GM21576 (cell line): Measurements from ENCODE around the gene OPTN.
A peak's percentile ranks its signal among the peaks of the same experiment; 100 is the strongest.
"Not testable (repeated sequence)": the region's sequence is repeated elsewhere in the genome, so short reads cannot be mapped to it uniquely, and the experiment has no call there.

Experiments used
- ATAC-seq: cut with Tn5 transposase; IDR thresholded peaks from one replicate; pipeline ENCODE4 v1.9.1; 2021; ENCODE audit warnings: mild to moderate bottlenecking, moderate library complexity; ENCODE audit not compliant: unreplicated experiment

Gene OPTN

DNA sequence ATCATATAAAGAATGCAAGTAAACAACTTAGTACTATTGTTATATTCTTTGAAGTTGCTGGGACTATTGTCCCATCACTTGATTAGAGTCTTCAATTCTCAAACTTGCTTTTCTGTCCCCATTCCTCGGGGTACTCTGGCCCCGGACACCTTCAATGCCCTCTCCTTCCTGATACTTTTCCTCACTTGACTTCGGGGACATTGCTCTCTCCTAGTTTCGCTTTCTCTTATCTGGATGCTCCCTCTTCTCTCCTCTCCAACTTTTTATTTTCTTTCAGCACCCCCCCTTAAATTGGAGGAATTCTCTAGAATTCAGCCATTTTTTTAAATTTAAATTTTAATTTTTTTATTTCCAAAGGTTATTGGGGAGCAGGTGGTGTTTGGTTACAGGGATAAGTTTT, 10.6 kb upstream of the OPTN start:
- ATAC-seq = no peak

DNA sequence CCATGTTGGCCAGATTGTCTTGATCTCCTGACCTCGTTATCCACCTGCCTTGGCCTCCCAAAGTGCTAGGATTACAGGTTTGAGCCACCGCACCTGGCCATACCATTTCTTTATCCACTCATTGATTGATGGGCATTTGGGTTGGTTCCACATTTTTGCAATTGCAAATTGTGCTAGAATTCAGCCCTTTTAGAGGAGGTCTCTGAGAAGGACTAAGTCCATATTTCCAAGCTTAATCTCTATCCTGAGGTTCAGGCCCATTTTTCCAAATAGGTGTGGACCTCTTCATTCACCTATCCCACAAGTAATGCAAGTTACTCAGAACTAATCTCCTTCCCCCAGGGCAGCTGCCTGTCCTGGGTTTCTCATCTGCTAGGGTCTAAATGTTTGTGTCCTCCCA, 9.7 kb upstream of the OPTN start:
- no peak for ATAC-seq

DNA sequence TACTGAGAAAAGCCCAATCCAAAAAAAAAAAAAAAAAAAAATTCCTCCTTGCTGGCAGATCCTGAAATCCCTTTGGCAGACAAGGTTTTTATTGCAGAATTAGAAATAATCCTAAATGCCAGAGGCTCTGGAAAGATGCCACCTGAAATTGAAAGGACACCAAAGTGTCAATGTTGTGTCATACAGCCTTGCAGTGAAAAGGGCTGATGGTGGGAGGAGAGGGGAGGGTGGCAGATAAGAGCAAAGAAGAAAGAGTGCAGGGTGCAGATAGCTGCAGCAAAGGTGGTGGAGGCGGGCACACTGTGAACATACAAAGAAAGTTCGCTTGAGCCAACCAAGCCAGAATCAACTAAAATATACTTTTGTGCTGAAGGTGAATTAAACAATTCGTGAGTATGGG, 8.2 kb upstream of the OPTN start:
- ATAC-seq = no peak

DNA sequence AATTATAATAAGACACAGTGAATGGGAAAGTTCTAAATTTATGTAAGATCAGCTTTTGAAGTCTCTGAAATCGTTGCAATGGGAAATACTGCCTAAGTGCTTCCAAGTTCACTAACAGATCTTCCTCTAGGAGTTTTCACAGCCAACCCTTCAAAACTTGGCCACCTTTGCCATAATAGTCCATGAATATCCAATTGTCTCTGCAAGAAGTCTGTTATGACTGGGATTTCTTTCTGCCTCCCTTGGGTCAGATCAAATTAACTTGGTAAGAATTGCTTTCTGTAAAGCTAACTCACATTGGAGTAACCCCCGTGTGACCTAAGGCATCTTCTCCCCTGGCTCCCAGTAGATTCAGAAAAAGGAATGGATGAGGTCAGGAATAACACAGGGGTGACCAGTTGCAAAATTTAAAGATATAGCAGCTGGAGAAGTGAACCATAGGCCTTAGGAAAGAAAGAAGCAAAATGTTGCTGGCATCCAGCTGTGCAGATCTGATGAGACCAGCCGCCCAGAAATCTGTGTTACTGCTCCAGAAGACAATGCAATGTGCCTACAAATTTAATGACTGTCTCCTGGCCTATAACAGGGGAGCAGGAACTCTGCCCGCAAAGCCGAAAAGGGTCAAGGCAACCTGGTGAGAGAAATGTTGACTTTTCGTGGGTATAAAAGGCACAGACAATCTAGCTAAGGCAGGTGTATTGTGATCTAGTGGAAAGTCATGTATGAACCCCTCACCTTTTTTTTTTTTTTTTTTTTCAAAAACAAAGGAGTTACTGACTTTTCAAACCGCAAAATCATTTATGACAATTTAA, 7.5 kb upstream of the OPTN start:
- no peak for ATAC-seq

DNA sequence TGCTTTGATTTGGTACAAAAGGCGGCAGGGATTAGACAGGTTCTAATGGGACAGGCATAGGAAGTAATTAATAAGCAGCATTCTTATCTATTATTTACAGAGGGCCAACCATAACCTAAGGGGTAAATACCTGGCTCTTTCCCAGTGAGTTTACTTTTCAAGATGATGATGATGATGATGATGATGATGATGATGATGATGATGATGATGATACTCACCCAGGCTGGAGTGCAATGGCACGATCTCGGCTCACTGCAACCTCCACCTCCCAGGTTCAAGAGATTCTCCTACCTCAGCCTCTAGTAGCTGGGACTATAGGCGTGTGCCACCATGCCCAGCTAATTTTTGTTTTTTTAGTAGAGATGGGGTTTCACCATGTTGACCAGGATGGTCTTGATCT, 5.9 kb upstream of the OPTN start:
- not testable (repeated sequence) for ATAC-seq

DNA sequence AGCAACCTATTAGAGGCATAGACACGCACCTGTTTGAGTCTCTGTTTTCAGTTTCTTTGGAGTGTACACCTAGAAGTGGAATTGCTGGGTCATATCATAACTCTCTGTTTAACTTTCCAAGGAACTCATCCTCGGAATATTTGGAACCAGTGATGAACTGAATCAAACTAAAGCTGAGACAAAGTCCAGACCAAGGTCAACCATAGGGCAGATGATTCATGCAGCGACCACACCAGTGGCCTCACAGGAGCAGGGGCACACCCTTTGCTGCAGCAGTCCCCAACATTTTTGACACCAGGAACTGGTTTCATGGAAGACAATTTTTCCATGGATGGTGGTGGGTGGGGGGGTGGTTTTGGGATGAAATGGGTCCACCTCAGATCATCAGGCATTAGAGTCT, 4.9 kb upstream of the OPTN start:
- ATAC-seq = no peak

DNA sequence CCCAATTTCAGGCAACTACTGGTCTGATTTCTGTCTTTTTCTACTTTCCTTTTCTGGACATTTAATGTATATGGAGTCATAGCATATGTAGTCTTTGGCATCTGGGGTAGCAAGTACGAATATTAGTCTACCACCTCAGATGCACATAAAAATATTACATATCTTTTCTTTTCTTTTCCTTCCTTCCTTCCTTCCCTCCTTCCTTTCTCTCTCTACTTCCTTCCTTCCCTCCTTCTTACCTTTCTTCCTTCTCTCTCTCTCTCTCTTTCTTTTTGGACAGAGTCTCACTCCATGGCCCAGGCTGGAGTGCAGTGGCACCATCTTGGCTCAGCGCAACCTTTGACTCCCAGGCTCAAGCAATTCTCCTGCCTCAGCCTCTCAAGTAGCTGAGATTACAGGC, 4.0 kb upstream of the OPTN start:
- no peak for ATAC-seq

DNA sequence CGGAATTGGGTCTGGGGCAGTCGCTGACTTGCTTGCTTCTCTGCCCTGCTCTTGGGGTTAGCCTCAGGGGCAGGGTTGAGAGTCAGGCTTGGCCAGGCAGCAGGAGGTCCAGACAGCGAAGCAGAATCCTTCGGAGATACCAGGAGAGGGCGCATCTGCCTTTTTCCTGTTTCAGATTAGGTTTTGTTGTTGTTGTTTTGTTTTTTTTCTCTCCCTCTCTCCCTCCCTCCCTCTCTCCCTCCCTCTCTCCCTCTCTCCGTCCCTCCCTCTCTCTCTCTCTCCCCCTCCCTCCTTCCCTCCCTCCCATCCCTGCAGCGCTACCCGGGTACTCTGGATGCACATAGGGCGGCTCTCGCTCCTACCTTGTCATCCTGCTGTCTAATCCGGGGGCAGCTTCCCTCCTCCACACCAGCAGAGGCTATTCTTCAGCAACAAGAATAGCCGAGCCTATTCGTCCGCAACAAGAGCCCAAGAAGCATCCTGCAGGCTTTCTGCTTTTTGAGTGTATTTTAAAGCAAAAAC, 758 bp upstream of the OPTN start:
- ATAC-seq = peak; percentile 41

DNA sequence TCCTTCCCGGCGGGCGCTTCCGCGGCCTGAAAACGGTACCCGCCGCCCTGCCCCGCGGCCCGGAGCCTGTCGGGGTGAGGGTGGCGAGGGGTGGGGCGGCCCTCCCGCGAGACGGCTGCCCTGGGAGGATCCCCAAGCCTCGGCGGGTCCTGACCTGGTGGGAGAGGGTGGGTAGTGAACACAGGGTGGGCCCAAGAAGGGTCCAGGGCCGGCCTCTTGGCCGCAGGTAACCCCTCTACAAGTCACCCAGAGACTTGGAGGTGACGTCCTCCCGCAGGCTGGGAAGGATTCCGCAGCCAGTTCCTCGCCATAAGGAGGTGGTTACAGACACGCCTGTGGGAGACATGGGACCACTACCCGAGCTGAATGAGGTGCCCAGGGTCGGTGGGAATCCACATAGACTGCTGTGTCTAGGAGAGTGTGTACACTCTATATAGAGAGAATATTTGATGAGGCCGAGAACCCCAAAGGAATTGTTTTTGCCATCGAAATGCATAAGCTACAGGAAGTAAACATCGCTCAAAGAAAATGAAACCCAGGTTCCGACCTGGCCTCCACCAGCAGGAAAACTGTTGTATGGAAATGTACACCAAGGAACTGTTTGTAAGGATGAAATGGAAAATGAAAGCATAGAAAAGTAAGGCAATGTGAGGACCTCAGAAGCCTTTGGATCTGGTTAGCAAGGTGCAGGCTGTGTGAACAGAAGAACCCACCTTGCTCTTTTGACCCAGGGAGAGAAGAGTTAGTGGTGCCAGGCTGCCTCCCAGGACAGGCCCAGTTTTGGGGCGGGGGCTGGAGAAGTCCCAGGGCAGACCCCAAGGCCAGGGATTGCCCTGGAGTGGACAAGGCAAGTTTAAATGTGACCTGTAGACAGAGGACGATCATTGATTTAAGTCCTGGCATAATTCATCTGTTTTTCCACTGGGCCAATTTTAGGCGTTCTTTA, 659 bp downstream of the OPTN start:
- peak; percentile 3 for ATAC-seq

DNA sequence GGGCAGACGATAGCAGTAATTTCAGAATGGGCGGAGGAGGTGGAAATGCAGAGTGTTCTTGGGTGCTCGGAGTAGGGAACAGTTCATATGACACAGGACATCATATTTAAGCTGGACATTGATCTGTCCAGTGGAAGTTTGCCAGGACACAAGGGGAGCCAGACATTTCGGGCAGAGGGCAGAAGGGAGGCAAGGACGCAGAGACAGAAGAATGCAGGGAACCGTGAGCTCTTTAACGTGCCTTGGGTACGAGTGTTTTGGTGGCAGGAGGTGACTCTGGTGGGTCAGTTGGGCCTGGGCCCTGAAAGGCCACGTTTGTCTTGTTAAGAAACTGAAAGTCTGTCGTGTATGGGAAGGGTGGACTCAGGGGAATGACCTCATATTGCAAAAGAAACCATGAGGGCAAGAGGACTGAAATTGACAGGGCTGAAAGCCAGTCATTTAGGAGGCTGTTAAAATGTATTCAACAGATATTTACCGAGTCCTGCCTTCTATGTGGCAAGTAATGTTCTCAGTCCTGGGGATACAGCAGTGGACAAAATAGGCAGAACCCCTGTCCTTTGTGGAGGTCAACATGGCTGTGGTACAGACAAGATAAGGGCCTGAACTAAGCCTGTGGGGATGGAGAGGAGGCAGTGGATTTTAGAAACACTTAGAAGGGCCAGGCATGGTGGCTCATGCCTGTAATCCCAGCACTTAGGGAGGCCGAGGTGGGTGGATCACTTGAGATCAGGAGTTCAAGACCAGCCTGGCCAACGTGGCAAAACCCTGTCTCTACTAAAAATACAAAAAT, 2.2 kb downstream of the OPTN start:
- no peak for ATAC-seq

DNA sequence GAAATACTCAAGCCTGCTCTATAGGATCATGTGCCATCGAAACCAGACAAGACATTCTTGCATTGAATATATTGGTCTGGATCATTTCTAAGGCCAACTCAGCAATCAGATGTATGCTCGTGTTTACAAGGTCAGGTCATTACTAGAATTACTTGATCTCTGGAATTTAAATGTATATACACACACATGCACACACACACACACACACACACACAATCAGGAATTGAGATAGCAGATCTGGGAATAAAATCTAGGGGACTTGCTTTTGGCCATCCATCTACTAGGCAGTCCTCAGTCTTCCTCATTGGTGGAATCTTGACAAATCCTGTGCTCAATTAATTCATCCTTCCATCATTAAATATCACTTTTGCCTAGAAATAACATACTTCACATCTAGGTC, 3.6 kb downstream of the OPTN start:
- no peak for ATAC-seq

DNA sequence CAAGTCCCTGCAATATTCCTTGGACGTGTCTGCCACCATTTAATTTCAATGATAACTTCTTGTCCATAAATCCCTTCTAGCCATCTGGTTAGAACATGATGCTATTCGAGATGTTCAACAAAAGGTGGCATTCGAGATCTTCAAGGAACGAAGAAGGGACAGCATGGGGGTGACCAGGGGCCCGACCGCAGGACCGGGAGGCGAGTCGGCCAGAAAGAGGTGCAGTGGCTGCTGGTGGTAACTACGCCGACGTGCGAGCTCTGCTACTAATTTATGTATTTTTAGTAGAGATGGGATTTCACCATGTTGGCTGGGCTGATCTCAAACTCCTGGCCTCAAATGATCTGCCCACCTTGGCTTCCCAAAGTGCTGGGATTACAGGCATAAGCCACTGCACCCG, 4.7 kb downstream of the OPTN start:
- ATAC-seq = no peak

DNA sequence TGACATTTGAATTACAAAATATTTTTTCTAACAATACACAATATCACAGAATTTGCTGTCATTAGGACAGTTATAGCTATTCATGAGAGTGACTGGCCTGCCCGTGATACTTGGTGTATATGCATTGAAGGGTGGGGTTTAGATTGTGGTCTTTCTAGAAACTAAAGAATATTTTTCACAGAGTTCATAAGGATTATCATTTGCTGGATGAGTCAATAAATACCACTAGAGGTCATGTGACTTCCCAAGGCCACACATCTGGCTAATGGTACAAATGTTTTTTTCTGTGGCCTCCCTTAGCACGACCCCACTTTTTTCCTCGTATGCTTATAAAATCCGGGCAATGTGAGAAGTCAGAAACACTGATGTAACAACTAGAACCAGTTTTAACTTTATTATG, 5.2 kb downstream of the OPTN start:
- ATAC-seq = no peak

DNA sequence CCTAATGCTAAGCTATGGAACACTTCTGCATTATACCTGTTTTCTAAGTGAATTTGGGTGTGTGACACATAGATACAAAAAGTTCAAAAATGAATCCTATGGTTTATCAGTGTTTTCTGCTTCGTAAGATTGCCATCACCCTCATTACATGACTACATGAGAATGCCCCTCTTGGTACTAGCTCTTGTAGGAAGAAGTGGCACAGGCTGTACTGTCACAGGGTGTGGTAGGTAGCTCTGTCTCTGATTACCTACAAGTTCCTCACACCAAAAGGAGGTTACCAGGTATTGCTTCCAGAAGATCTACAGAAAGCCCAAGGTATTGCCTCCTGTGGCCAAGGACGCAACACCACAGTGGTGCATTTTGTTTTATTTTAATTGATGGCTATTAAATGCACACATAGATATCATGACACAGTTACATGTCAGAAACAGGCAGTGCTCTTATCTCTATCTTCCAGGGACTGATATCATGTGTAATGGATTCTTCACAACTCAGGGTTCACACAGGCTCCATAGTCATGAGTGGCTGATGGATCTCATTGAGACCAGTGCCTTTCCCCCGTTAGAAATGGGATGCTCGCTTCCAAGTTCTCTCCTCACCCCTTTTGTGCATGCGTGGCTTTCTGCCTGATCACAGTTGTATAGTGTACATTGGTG, 6.6 kb downstream of the OPTN start:
- ATAC-seq = no peak

DNA sequence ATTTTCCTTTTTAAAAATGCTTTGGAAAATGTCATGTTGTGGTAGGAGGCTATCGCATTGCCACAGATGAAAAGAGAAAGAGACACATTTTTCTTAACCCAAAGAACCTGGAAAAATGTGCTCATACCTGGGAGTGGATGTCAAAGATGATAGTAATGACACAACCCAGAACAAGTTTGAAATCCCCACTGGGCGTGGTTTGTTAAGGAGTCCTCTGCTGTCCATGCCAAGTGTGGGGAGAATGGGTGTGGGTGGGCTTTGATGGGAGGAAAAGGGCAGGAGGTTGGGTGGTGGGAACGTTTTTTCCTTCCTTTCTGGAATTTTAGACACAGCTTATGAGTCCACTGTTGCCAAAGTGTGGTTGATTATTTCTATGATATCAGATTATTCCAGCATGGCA, 10.9 kb downstream of the OPTN start:
- ATAC-seq = no peak

DNA sequence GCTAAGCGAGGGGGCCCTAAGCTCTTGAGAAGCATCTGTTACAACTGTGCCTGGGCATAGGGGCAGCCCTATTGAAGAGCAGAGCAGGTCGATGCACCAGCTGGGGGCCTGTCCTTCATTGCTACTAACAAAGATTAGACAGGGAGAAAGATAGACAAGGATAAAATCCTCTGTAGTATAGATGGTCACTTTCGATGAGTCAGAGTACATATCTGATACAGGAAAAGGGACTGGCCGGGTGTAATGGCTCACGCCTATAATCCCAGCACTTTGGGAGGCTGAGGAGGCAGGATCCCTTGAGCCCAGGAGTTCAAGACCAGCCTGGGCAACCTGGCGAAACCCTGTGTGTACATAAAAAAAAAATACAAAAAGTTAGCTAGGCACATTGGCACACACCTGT, 13.6 kb downstream of the OPTN start:
- no peak for ATAC-seq

DNA sequence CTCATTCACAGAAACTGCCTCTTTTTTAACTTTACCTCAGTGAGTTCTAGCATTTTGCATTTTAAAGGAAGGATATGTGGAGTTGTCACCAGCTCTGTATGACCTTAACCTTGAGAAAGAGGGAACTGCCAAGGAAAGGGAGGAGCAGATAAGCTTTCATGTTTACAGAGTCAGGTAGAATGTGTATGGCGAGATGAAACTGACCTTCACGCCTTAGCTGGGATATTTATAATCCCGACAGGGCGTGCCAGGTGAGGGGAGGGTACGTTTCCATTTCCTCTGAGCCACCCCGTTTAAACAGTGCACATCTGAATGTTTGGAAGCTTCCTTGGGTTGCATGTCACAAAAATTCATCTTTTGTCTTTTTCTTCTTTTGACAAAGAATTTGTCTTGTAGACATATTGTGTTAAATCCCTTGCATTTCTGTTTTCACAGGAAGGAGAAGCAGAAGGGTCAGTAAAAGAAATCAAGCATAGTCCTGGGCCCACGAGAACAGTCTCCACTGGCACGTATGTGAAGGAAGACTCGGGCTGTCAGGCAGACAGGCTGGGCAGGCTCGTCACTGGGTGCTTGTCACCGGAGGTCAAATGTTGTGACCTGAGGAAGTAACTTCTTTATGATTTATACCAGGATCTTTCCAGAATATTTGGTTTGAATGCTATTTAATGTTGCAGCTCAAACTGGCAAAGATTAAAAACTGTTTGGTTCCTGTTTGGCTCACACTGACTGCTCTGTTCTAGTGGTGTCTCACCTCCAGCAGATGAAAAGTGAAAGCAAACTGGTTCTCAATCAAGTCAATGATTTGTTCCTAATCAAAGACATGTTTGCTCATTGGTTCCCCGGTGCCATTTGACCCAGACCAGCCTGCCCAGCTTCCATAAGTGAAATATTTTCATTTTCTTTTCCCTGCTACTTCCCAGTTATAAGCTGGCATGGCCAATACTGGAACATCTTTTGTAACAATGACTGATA, 16.2 kb downstream of the OPTN start:
- no peak for ATAC-seq

DNA sequence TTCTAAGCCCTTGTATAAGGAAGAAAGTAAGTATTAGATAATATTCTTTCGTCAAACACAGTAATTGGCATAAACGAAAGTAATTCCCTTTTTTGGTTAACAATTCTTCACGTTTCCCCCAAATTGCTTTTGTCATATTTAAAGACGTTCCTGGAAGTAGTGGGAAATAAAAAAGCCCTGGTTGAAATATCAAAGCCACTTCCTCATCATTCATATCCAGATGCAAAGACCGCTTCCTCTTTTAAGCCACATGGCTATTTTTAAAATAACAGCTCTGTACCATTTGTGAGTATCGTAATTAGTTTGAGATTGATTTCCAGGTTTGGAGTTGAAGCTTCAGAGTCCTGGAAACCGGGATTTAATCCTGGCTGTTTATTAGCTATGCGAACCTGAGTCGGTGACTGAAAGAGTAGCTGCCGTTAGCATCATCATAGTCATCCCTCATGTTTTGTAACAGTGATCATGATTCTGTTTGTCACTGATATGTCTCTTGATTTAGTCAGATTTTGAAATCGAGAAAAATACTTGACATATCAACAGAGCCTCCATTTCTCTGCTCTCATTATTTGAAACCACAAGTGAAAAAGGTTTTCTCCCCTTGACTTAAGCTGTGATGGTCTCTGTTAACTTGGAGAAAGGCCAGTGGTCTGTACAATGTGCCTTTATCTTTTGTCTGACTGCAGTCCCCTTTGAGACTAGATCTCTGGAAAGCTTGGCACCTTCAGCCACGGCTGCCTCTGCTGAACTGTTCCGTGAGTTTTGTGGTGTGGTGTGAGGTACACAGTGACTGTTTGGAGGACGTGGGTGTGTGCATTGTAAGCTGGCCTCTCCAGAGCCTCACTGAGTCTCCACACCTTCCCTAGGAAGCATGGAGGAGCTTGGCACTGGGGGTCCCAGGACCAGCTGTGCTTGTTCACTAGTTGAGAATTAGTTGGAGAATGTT, 18.1 kb downstream of the OPTN start:
- no peak for ATAC-seq
